Fibroblast of lung (primary cell): ENCODE measurements around the gene NFAM1. TPM values are rescaled to one million over a fixed set of nuclear protein-coding genes. Genes with fewer than 3 reads are reported as not detected.

Experiments
- DNase-seq, 2 donors: peaks; one replicate each; pipeline versions ENCODE4 v3.0.0 to v3.0.0-alpha.2; 2010; ENCODE audit warnings: low read depth in 2 of 2
- H2AFZ ChIP-seq: 2 replicates; pipeline ENCODE4 v1.5.1; 2012; ENCODE audit warnings: low read length, control low read depth, inconsistent platforms
- H3K27ac ChIP-seq: 2 replicates; pipeline ENCODE4 v1.5.1; 2011; ENCODE audit warnings: low read length, control low read depth; ENCODE audit not compliant: insufficient read depth
- H3K27me3 ChIP-seq: 2 replicates; pipeline ENCODE4 v1.5.1; 2011; ENCODE audit warnings: mild to moderate bottlenecking, low read length; ENCODE audit not compliant: control insufficient read depth, insufficient read depth
- H3K36me3 ChIP-seq: 2 replicates; pipeline ENCODE4 v1.5.1; 2011; ENCODE audit warnings: low read length; ENCODE audit not compliant: control insufficient read depth, insufficient read depth
- H3K4me1 ChIP-seq: 2 replicates; pipeline ENCODE4 v1.5.1; 2011; ENCODE audit warnings: low read length; ENCODE audit not compliant: control insufficient read depth, insufficient read depth; ENCODE audit errors: extremely low read depth
- H3K4me2 ChIP-seq: 2 replicates; pipeline ENCODE4 v1.5.1; 2011; ENCODE audit warnings: low read length, control low read depth; ENCODE audit not compliant: insufficient read depth; ENCODE audit errors: extremely low read depth
- H3K4me3 ChIP-seq, 4 experiments: fragments of 200-600 bp in 1 of 4; sonication (generic) in 1 of 4; replicated peaks in 1 of 4; 2 replicates each; pipeline ENCODE4 v1.5.1; 2011 to 2016; ENCODE audit warnings: low read length in 4 of 4, low read depth in 3 of 4, mild to moderate bottlenecking in 3 of 4, control low read depth in 2 of 4, inconsistent platforms in 1 of 4, mixed read lengths in 1 of 4; ENCODE audit not compliant: insufficient read depth in 1 of 4; ENCODE audit errors: control extremely low read depth in 1 of 4
- H3K79me2 ChIP-seq: 2 replicates; pipeline ENCODE4 v1.5.1; 2012; ENCODE audit warnings: mild to moderate bottlenecking, low read length, inconsistent platforms; ENCODE audit not compliant: control insufficient read depth, insufficient read depth
- H3K9ac ChIP-seq: 2 replicates; pipeline ENCODE4 v1.5.1; 2011; ENCODE audit warnings: mild to moderate bottlenecking, low read length, control low read depth; ENCODE audit not compliant: insufficient read depth
- H3K9me3 ChIP-seq: 2 replicates; pipeline ENCODE4 v1.5.1; 2012; ENCODE audit warnings: low read depth, low read length; ENCODE audit not compliant: control insufficient read depth, insufficient read depth
- H4K20me1 ChIP-seq: 2 replicates; pipeline ENCODE4 v1.5.1; 2011; ENCODE audit warnings: low read length; ENCODE audit not compliant: control insufficient read depth, insufficient read depth; ENCODE audit errors: extremely low read depth
- EZH2 ChIP-seq: IDR thresholded peaks from 2 replicates; pipeline ENCODE4 v1.5.1; 2012; ENCODE audit warnings: low read length, control low read depth, mild to moderate bottlenecking; ENCODE audit errors: missing control alignments
- polyA plus RNA-seq, 2 donors: library from polyadenylated mRNA; depleted of rRNA in 1 of 2; stranded (reverse) in 1 of 2; unstranded in 1 of 2; fragments of >200 nt; gene quantifications; 2 replicates each; pipeline ENCODE4 v1.2.1, GENCODE V29; 2011 to 2012; ENCODE audit warnings: missing spikeins in 1 of 2
- total RNA-seq: library from RNA; depleted of rRNA; stranded (reverse); fragments of >200 nt; gene quantifications from 2 replicates; pipeline ENCODE4 v1.2.1, GENCODE V29; 2014
- TF ChIP-seq, protein P1 (sequence below), 2 donors: IDR thresholded peaks in 1 of 2; conservative IDR thresholded peaks in 1 of 2; 1 replicate in 1 of 2; 2 replicates in 1 of 2; pipeline ENCODE4 v1.5.1; 2011 to 2012; ENCODE audit warnings: low read length in 2 of 2, control low read depth in 1 of 2, inconsistent platforms in 1 of 2, low read depth in 1 of 2, mild to moderate bottlenecking in 1 of 2

The NFAM1 gene
- total and polyA plus RNA-seq, 2 donors (not counting 1 experiment from before 2014, with no cell fraction given) = 0.17 TPM; not detected in 1

DNA sequence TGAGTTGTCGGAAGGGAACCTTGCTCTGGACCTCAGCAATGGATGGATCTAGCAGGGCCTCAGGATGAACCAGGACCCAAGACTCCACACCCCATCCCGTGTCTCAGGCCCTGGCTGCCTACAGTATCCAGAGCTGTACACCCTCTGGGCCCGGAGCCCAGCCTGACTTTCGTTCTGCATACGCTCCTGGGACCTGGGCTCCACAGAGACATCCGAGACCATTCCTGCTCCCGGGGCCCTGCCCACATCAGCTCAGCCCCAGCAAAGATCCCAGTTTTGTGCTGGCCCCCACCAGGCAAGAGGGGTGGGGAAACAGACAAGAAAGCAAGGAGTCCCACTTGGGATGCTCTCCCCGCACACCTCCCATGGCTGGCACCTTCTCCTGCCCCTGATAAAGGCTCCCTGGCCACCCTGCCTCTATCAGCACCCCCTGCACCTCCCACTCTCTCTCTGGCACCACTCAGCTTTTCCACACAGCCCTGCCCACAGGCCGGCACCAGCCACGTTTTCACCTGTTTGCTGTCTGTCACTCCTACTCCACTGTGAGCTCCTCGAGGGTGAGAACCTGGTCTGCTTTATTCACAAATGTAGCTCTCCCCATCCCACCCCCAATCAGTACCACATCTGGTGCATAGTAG is 97.2 kb downstream of the NFAM1 start:
- Histone ChIP-seq H2AFZ (no peak overlapping the region), H3K4me3 (no peak overlapping the region), H3K9me3 (no peaks in the 10 kb centered on the region), H3K36me3 (no peaks in the 10 kb centered on the region), H3K27ac (no peak overlapping the region), H3K27me3 (no peaks in the 10 kb centered on the region), H3K9ac (no peak overlapping the region), H3K4me2 (no peak overlapping the region), H3K4me1 (no peaks in the 10 kb centered on the region), H4K20me1 (no peaks in the 10 kb centered on the region), H3K79me2 (no peaks in the 10 kb centered on the region)
- DNase-seq = no peak
- TF ChIP-seq, protein P1, sequence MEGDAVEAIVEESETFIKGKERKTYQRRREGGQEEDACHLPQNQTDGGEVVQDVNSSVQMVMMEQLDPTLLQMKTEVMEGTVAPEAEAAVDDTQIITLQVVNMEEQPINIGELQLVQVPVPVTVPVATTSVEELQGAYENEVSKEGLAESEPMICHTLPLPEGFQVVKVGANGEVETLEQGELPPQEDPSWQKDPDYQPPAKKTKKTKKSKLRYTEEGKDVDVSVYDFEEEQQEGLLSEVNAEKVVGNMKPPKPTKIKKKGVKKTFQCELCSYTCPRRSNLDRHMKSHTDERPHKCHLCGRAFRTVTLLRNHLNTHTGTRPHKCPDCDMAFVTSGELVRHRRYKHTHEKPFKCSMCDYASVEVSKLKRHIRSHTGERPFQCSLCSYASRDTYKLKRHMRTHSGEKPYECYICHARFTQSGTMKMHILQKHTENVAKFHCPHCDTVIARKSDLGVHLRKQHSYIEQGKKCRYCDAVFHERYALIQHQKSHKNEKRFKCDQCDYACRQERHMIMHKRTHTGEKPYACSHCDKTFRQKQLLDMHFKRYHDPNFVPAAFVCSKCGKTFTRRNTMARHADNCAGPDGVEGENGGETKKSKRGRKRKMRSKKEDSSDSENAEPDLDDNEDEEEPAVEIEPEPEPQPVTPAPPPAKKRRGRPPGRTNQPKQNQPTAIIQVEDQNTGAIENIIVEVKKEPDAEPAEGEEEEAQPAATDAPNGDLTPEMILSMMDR (conservative IDR thresholded peaks at IDR 0.05 in 1 of 2, IDR thresholded peaks at IDR 0.05 in 1 of 2; ENCODE audit: low read depth in 1 of 2, low read length in 2 of 2) = no peak
- TF ChIP-seq EZH2 = no peak

DNA sequence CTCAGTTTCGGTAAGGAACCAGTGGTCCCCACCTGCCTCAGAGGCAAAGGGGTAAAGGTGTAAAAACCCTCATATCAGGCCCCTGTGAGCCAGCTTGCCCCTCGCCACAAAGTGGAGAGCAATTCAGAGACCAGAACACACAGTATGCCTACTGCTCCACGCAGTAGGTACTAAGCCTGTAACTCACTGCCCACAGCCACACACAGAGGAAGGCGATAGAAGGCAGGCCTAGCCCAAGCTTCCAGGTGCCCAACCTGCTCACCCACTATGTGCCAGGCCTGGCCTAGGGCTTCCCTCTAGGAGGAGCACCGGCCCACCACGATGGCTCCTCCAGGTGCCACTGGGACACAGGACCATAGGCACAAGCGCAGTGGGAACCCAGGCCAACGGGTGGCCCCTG is 98.7 kb downstream of the NFAM1 start:
- TF ChIP-seq, protein P1 (conservative IDR thresholded peaks at IDR 0.05 in 1 of 2, IDR thresholded peaks at IDR 0.05 in 1 of 2; ENCODE audit: low read depth in 1 of 2, low read length in 2 of 2) = no peak
- TF ChIP-seq EZH2 = no peak

DNA sequence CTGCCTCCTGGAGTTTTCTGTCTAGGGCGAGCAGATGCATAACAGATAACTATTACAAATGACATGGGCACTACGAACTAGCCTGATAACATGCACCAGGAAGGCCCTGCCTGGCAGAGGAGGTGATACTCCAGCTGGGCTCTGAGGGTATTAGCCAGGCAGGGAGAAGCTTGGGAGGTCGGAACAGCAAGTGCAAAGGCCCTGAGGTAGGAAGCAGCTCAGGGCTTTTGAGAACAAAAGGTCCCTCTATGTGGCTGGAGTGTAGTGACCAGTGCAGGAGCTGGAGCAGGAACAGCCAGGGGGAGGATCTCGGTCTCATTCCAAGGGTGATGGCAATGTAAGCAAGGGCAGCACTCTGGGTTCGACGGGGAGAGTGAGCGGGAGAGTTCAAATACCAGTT is 100.1 kb downstream of the NFAM1 start:
- Histone ChIP-seq H3K4me2 (no peak overlapping the region), H3K27me3 (no peaks in the 10 kb centered on the region), H4K20me1 (no peaks in the 10 kb centered on the region), H3K79me2 (no peaks in the 10 kb centered on the region), H3K4me3 (no peak overlapping the region), H3K9me3 (no peaks in the 10 kb centered on the region), H3K27ac (no peak overlapping the region), H3K4me1 (no peaks in the 10 kb centered on the region), H3K9ac (no peak overlapping the region), H3K36me3 (no peaks in the 10 kb centered on the region), H2AFZ (no peak overlapping the region)
- no peak for TF ChIP-seq EZH2
- TF ChIP-seq, protein P1 (conservative IDR thresholded peaks at IDR 0.05 in 1 of 2, IDR thresholded peaks at IDR 0.05 in 1 of 2; ENCODE audit: low read depth in 1 of 2, low read length in 2 of 2) = no peak
- no peak for DNase-seq

More for the DNA sequence above, 98.7 kb downstream of the NFAM1 start:
- H3K36me3 ChIP-seq = no peaks in the 10 kb centered on the region
- no peak overlapping the region for H3K4me3 ChIP-seq
- no peak overlapping the region for H3K4me2 ChIP-seq
- no peak overlapping the region for H3K9ac ChIP-seq
- H2AFZ ChIP-seq = no peak overlapping the region
- H3K79me2 ChIP-seq = no peaks in the 10 kb centered on the region
- no peaks in the 10 kb centered on the region for H3K4me1 ChIP-seq
- H4K20me1 ChIP-seq = no peaks in the 10 kb centered on the region
- no peak for DNase-seq
- no peak overlapping the region for H3K27ac ChIP-seq
- no peaks in the 10 kb centered on the region for H3K27me3 ChIP-seq
- H3K9me3 ChIP-seq = no peaks in the 10 kb centered on the region
